Activated CD4-positive, alpha-beta T cell treated with anti-CD3 and anti-CD28 coated beads, Interleukin-2, amount 50 U/mL, for 16 hours (primary cell): ENCODE measurements around the gene CLDN14.
A peak's percentile ranks its signal among the peaks of the same experiment; 100 is the strongest.

Experiments
- DNase-seq: peaks from one replicate; pipeline ENCODE4 v3.0.0-alpha.2; 2020

The CLDN14 gene

GRCh38 chr21:36429947-36430546 is 49.9 kb downstream of the CLDN14 start:
- peak; percentile 89 for DNase-seq

GRCh38 chr21:36428761-36429432 is 51.0 kb downstream of the CLDN14 start:
- DNase-seq, result no peak

GRCh38 chr21:36427502-36427901 is 52.4 kb downstream of the CLDN14 start:
- DNase-seq, result no peak

- no peak for DNase-seq
Observed at GRCh38 chr21:36425286-36425685, 54.6 kb downstream of the CLDN14 start.

- no peak for DNase-seq
Observed at GRCh38 chr21:36424592-36424991, 55.3 kb downstream of the CLDN14 start.

- peak; percentile 14 for DNase-seq
Observed at GRCh38 chr21:36423771-36424433, 56.0 kb downstream of the CLDN14 start.

- DNase-seq, result peak; percentile 39
Observed at GRCh38 chr21:36422279-36423098, 57.4 kb downstream of the CLDN14 start.

GRCh38 chr21:36420571-36421339 is 59.2 kb downstream of the CLDN14 start:
- no peak for DNase-seq

GRCh38 chr21:36419996-36420395 is 59.9 kb downstream of the CLDN14 start:
- DNase-seq, result peak; percentile 54

- no peak for DNase-seq
Observed at GRCh38 chr21:36419241-36419640, 60.7 kb downstream of the CLDN14 start.

- DNase-seq, result no peak
Observed at GRCh38 chr21:36415375-36415774, 64.5 kb downstream of the CLDN14 start.

GRCh38 chr21:36412916-36413315 is 67.0 kb downstream of the CLDN14 start:
- DNase-seq, result no peak

GRCh38 chr21:36411301-36411700 is 68.6 kb downstream of the CLDN14 start:
- no peak for DNase-seq
